Lower lobe of right lung (tissue), 2 donors: Measurements from ENCODE around the gene WDHD1. TPM values are rescaled to one million over a fixed set of nuclear protein-coding genes. Genes with fewer than 3 reads are reported as not detected.
"Not testable (repeated sequence)": the region's sequence is repeated elsewhere in the genome, so short reads cannot be mapped to it uniquely, and the experiment has no call there.

Experiments used
- ATAC-seq, 2 donors: fragments of 200-7000 bp; cut with Tn5 transposase; one replicate each; pipeline ENCODE4 v1.9.1; 2020 to 2022; ENCODE audit warnings: mild to moderate bottlenecking in 2 of 2, moderate library complexity in 2 of 2
- DNase-seq: peaks from one replicate; pipeline ENCODE4 v3.0.0-alpha.2; 2020
- H3K27ac ChIP-seq: fragments of 200-600 bp; one replicate; pipeline ENCODE4 v1.8.0; 2022
- H3K27me3 ChIP-seq: fragments of 200-600 bp; one replicate; pipeline ENCODE4 v1.8.0; 2022; ENCODE audit warnings: low read depth
- H3K36me3 ChIP-seq: fragments of 200-600 bp; one replicate; pipeline ENCODE4 v1.8.0; 2022; ENCODE audit warnings: mild to moderate bottlenecking
- H3K4me1 ChIP-seq: fragments of 200-600 bp; one replicate; pipeline ENCODE4 v1.8.0; 2022
- H3K4me3 ChIP-seq: fragments of 200-600 bp; one replicate; pipeline ENCODE4 v1.8.0; 2022; ENCODE audit warnings: mild to moderate bottlenecking
- H3K9me3 ChIP-seq: fragments of 200-600 bp; one replicate; pipeline ENCODE4 v1.8.0; 2022
- intact Hi-C: fragments of 100-400 bp; cut with DNase I; formaldehyde crosslinking; loops from one replicate; pipeline ENCODE4 v1.11.0; 2022
- total RNA-seq: library from RNA; stranded (reverse); fragmentation: NEBNext Ultra II Directional; extraction: Animal tissue kit (Norgen Biotek cat#: 25700); gene quantifications from one replicate; pipeline ENCODE4 v1.2.1, GENCODE V29; 2021
- TF ChIP-seq, protein P1 (sequence below): fragments of 200-600 bp; IDR thresholded peaks from one replicate; pipeline ENCODE4 v1.8.0; 2022; ENCODE audit warnings: antibody characterized with exemption, mild to moderate bottlenecking
- donor health status: DM: no; HTN: yes; CAD: no; lungs with severe emphysema.

The WDHD1 gene
- total RNA-seq, 1 donor from 2014 or later = 3.5 TPM

DNA sequence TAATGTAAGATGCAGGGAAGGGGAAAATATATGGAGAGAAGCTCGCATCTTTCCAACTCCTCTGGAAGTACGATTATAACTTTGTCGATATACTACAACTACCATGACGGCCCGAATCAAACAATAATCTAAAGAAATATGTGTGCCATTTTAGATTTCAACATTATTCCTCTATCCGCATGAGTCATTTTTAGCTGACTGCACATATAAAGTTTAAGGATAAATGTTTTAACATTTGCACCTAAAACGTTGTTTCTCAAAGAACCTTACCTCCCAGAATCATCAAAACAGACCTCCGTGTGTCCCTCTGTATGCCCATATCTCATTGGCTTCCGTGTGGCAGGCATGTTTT, 482 bp downstream of the WDHD1 start:
- DNase-seq (no peak), ATAC-seq (no peak)
- TF ChIP-seq, protein P1, sequence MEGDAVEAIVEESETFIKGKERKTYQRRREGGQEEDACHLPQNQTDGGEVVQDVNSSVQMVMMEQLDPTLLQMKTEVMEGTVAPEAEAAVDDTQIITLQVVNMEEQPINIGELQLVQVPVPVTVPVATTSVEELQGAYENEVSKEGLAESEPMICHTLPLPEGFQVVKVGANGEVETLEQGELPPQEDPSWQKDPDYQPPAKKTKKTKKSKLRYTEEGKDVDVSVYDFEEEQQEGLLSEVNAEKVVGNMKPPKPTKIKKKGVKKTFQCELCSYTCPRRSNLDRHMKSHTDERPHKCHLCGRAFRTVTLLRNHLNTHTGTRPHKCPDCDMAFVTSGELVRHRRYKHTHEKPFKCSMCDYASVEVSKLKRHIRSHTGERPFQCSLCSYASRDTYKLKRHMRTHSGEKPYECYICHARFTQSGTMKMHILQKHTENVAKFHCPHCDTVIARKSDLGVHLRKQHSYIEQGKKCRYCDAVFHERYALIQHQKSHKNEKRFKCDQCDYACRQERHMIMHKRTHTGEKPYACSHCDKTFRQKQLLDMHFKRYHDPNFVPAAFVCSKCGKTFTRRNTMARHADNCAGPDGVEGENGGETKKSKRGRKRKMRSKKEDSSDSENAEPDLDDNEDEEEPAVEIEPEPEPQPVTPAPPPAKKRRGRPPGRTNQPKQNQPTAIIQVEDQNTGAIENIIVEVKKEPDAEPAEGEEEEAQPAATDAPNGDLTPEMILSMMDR = no peak
- Histone ChIP-seq H3K27me3 (no peaks in the 10 kb centered on the region), H3K36me3 (no peaks in the 10 kb centered on the region), H3K4me1 (peaks cover 43% of the 10 kb centered on the region), H3K4me3 (peak overlapping the region; percentile 87), H3K9me3 (no peaks in the 10 kb centered on the region), H3K27ac (peak overlapping the region; percentile 91)
- intact Hi-C loops = no loop called here

DNA sequence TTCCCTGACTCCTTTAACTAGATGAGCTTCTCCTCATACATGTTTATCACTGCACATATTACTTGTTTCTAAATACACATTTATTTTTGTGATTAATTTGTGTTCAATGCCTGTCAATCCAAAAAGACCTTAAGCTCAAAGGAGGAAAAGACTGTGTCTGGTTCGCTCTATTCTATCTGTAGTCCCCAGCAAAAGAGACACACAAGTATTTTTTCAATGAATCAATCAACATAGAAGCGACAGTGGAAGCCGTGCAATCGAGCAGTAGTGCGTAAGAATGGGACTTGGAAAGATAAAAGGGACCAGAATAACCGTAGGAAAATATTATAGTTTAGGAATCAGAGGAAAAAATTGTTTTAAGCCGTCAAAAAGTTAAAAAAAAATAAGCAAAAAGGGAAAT, 951 bp downstream of the WDHD1 start:
- ATAC-seq = no peak
- peak overlapping the region; percentile 87 for H3K4me3 ChIP-seq
- TF ChIP-seq, protein P1 = no peak
- peaks cover 38% of the 10 kb centered on the region for H3K4me1 ChIP-seq
- H3K36me3 ChIP-seq = no peaks in the 10 kb centered on the region
- no peaks in the 10 kb centered on the region for H3K9me3 ChIP-seq
- DNase-seq = no peak
- H3K27me3 ChIP-seq = no peaks in the 10 kb centered on the region
- intact Hi-C loops = no loop called here
- no peak overlapping the region for H3K27ac ChIP-seq

DNA sequence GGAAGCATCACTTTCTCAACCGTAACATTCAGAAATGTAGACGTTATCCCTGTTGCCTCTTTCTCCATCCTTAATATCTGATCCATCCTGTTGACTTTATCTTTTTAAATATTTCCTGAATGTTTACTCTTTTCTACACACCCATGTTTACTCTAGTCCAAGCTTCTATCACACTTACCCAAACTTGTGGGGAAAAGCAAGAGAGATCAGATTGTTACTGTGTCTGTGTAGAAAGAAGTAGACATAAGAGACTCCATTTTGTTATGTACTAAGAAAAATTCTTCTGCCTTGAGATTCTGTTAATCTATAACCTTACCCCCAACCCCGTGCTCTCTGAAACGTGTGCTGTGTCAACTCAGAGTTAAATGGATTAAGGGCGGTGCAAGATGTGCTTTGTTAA, 2.5 kb downstream of the WDHD1 start:
- intact Hi-C loops, H3K36me3 ChIP-seq, DNase-seq, H3K4me3 ChIP-seq, H3K9me3 ChIP-seq, H3K27ac ChIP-seq, H3K27me3 ChIP-seq, ATAC-seq: not testable (repeated sequence)
- peaks cover 32% of the 10 kb centered on the region for H3K4me1 ChIP-seq

DNA sequence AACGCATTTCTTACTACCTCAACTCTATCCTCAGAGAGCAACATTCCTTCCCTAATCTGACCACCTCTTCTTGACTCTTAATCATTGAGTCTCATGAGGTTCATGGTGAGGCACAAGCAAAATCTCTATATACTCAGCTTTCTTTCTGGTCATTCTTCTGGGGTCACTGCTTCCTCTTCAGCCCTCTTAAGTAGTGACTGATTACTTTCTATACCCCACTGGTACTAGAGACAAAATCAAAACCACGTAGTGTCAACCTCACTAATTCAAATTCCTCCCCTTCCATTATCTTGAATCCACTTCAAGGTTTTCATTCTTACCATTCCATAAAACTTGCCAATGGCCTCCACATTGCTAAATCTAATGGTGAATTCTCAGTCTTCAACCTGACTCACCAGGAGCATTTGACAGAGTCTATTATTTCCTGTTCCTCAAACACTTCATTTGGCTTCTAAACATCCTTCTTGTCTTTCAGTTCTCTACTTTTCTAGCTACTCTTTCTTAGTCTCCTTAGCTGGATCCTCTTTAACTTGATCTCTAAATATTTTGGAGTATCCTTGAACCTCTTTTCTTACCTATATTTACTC, 6.8 kb downstream of the WDHD1 start:
- Histone ChIP-seq H3K4me1 (no peaks in the 10 kb centered on the region), H3K4me3 (no peak overlapping the region), H3K9me3 (no peaks in the 10 kb centered on the region), H3K27ac (no peak overlapping the region), H3K36me3 (no peaks in the 10 kb centered on the region), H3K27me3 (no peaks in the 10 kb centered on the region)
- no peak for ATAC-seq
- intact Hi-C loops = no loop called here
- DNase-seq = no peak
- TF ChIP-seq, protein P1 = no peak

DNA sequence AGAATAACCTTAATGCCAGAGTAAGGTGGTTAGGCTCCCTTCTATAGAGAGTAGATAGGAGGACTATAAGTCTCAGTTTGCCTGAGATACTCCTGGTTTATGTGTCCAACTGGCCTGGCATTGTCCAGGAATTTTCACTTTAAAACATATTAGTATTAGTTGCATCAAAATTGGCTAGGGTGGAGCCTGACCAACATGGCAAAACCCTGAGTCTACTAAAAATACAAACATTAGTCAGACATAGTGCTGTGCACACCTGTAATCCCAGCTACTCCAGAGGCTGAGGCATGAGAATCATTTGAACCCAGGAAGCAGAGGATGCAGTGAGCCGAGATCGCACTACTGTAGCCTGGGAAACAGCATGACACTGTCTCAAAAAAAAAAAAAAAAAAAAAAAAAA, 11.9 kb downstream of the WDHD1 start:
- H3K27ac ChIP-seq = no peak overlapping the region
- no peaks in the 10 kb centered on the region for H3K9me3 ChIP-seq
- H3K36me3 ChIP-seq = no peaks in the 10 kb centered on the region
- no peaks in the 10 kb centered on the region for H3K4me1 ChIP-seq
- no peaks in the 10 kb centered on the region for H3K27me3 ChIP-seq
- DNase-seq = no peak
- H3K4me3 ChIP-seq = no peak overlapping the region
- no peak for ATAC-seq
- TF ChIP-seq, protein P1 = no peak
- intact Hi-C loops = no loop called here

DNA sequence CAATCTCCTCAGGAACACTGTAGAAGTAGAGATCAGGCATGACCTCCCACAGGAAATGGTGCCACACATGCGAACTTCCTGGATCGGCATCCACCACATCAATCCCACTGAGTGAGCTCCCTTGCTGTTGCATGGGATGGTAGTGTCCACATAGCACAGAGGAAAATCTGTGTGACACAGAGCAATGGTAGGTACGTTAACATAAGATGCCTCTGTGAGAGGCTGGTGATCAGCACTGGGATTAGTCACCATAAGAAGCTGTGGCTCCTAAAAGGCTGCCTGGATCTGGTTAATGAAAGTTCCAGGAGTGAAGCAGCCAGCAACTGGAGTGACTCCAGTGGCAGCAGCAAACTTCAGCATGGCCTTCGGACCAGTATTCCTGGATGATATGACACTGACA, 21.8 kb downstream of the WDHD1 start:
- Histone ChIP-seq H3K36me3 (peaks cover 6% of the 10 kb centered on the region), H3K27me3 (no peaks in the 10 kb centered on the region), H3K4me3 (no peak overlapping the region), H3K4me1 (no peaks in the 10 kb centered on the region), H3K27ac (no peak overlapping the region), H3K9me3 (no peaks in the 10 kb centered on the region)
- TF ChIP-seq, protein P1 = no peak
- no peak for ATAC-seq
- intact Hi-C loops = no loop called here
- DNase-seq = no peak
